Esophagus muscularis mucosa (tissue), 4 donors: Measurements from ENCODE around the gene PACRG. TPM values are rescaled to one million over a fixed set of nuclear protein-coding genes. Genes with fewer than 3 reads are reported as not detected.

ENCODE experiments used
- DNase-seq: peaks from one replicate; pipeline ENCODE4 v3.0.0-alpha.2; 2017; ENCODE audit errors: extremely low spot score
- H3K27ac ChIP-seq, 4 donors: fragments of 200-600 bp; sonication (generic); replicated peaks in 1 of 4; 1 replicate in 3 of 4; 2 replicates in 1 of 4; pipeline ENCODE4 v1.5.1; 2016 to 2019; ENCODE audit warnings: mild to moderate bottlenecking in 1 of 4
- H3K27me3 ChIP-seq, 4 donors: fragments of 200-600 bp; sonication (generic); one replicate each; pipeline versions ENCODE4 v1.5.1 to v1.6.0; 2016 to 2019
- H3K36me3 ChIP-seq, 4 donors: fragments of 200-600 bp; sonication (generic); one replicate each; pipeline ENCODE4 v1.5.1; 2016 to 2019
- H3K4me1 ChIP-seq, 4 donors: fragments of 200-600 bp; sonication (generic); one replicate each; pipeline ENCODE4 v1.5.1; 2016 to 2019
- H3K4me3 ChIP-seq, 4 donors: fragments of 200-600 bp; sonication (generic); 1 replicate in 2 of 4; 2 replicates in 2 of 4; pipeline ENCODE4 v1.5.1; 2016 to 2019; ENCODE audit warnings: mild to moderate bottlenecking in 4 of 4, moderate library complexity in 1 of 4
- H3K9me3 ChIP-seq, 4 donors: fragments of 200-600 bp; sonication (generic); 1 replicate in 3 of 4; 2 replicates in 1 of 4; pipeline ENCODE4 v1.5.1; 2016 to 2019
- CTCF ChIP-seq, 3 experiments: fragments of 200-600 bp in 2 of 3; fragments of 450-650 bp in 1 of 3; sonication (generic) in 2 of 3; IDR thresholded peaks; one replicate each; pipeline ENCODE4 v1.5.1; 2017 to 2019; ENCODE audit warnings: antibody characterized with exemption in 3 of 3, mild to moderate bottlenecking in 2 of 3, moderate library complexity in 1 of 3
- EP300 ChIP-seq: sonication (generic); formaldehyde crosslinking; IDR thresholded peaks from one replicate; pipeline ENCODE4 v1.6.1; 2017; ENCODE audit warnings: antibody characterized with exemption
- POLR2A ChIP-seq: fragments of 450-650 bp; IDR thresholded peaks from one replicate; pipeline ENCODE4 v1.6.1; 2017; ENCODE audit warnings: antibody characterized with exemption, moderate library complexity, mild to moderate bottlenecking, low read depth
- POLR2AphosphoS5 ChIP-seq, 2 donors: sonication (generic); formaldehyde crosslinking; IDR thresholded peaks; one replicate each; pipeline ENCODE4 v1.6.1; 2017; ENCODE audit warnings: antibody characterized with exemption in 2 of 2
- WGBS: methylation state at CpG from one replicate; pipeline ENCODE4 v1.1.5; 2018; 5-methylcytosine and 5-hydroxymethylcytosine counted together
- intact Hi-C: fragments of 100-400 bp; cut with DNase I; formaldehyde crosslinking; loops from one replicate; pipeline ENCODE4 v1.15.1; 2023
- total RNA-seq, 4 donors: library from RNA; depleted of rRNA; stranded (reverse); fragments of >200 nt; gene quantifications; one replicate each; pipeline versions ENCODE4 v1.1.0 to v1.2.1, GENCODE V29; 2016

PACRG gene
- total RNA-seq, 4 donors from 2014 or later: 1.3 to 3.5 (median 1.8) TPM; not detected in 1

GRCh38 chr6:162863821-162864220 is 136.0 kb downstream of the PACRG start:
- Histone ChIP-seq H3K27me3 (no peaks in the 10 kb centered on the region), H3K4me3 (no peak overlapping the region), H3K4me1 (no peaks in the 10 kb centered on the region), H3K27ac (no peak overlapping the region), H3K9me3 (no peaks in the 10 kb centered on the region), H3K36me3 (no peaks in the 10 kb centered on the region)
- no peak for DNase-seq
- 79% methylated on average over 1 of the region's 1 CpG for WGBS
- intact Hi-C loops: no loop called here
- TF ChIP-seq POLR2AphosphoS5 (IDR thresholded peaks at IDR 0.05): no peak
- TF ChIP-seq CTCF (IDR thresholded peaks at IDR 0.05): no peak
- no peak for TF ChIP-seq POLR2A
- TF ChIP-seq EP300: no peak

- Histone ChIP-seq H3K4me3 (no peak overlapping the region), H3K27ac (no peak overlapping the region), H3K36me3 (no peaks in the 10 kb centered on the region), H3K4me1 (no peaks in the 10 kb centered on the region), H3K9me3 (no peaks in the 10 kb centered on the region), H3K27me3 (no peaks in the 10 kb centered on the region)
- WGBS: 58% methylated on average over 5 of the region's 5 CpGs
- intact Hi-C loops: no loop called here
- no peak for TF ChIP-seq CTCF (IDR thresholded peaks at IDR 0.05)
- no peak for TF ChIP-seq POLR2A
- TF ChIP-seq POLR2AphosphoS5 (IDR thresholded peaks at IDR 0.05): no peak
- TF ChIP-seq EP300: no peak
- no peak for DNase-seq
Observed at GRCh38 chr6:162864911-162865310, 137.1 kb downstream of the PACRG start.

- H3K27me3 ChIP-seq: no peaks in the 10 kb centered on the region
Observed at GRCh38 chr6:162866656-162867055, 138.9 kb downstream of the PACRG start.

GRCh38 chr6:162868397-162868796 is 140.6 kb downstream of the PACRG start:
- no peak for DNase-seq
- intact Hi-C loops: no loop called here
- Histone ChIP-seq H3K36me3 (no peaks in the 10 kb centered on the region), H3K4me1 (no peaks in the 10 kb centered on the region), H3K4me3 (no peak overlapping the region), H3K27me3 (no peaks in the 10 kb centered on the region), H3K9me3 (no peaks in the 10 kb centered on the region), H3K27ac (no peak overlapping the region)
- TF ChIP-seq POLR2AphosphoS5 (IDR thresholded peaks at IDR 0.05): no peak
- TF ChIP-seq CTCF (IDR thresholded peaks at IDR 0.05): no peak
- TF ChIP-seq POLR2A: no peak
- no peak for TF ChIP-seq EP300
- WGBS: 88% methylated on average over 12 of the region's 18 CpGs

More at GRCh38 chr6:162866656-162867055, 138.9 kb downstream of the PACRG start:
- TF ChIP-seq POLR2AphosphoS5 (IDR thresholded peaks at IDR 0.05): no peak
- TF ChIP-seq CTCF (IDR thresholded peaks at IDR 0.05): no peak
- TF ChIP-seq POLR2A: no peak
- TF ChIP-seq EP300: no peak
- H3K4me1 ChIP-seq: no peaks in the 10 kb centered on the region
- 53% methylated on average over 1 of the region's 1 CpG for WGBS
- H3K9me3 ChIP-seq: no peaks in the 10 kb centered on the region
- H3K36me3 ChIP-seq: no peaks in the 10 kb centered on the region
- no peak overlapping the region for H3K4me3 ChIP-seq
- no peak overlapping the region for H3K27ac ChIP-seq
- intact Hi-C loops: no loop called here
- no peak for DNase-seq

- Histone ChIP-seq H3K9me3 (no peaks in the 10 kb centered on the region), H3K27ac (no peak overlapping the region), H3K36me3 (no peaks in the 10 kb centered on the region), H3K4me1 (no peaks in the 10 kb centered on the region), H3K4me3 (no peak overlapping the region), H3K27me3 (no peaks in the 10 kb centered on the region)
- WGBS: 72% methylated on average over 1 of the region's 1 CpG
- no peak for DNase-seq
- TF ChIP-seq EP300 (no peak), CTCF (IDR thresholded peaks at IDR 0.05) (no peak), POLR2A (no peak)
- intact Hi-C loops: no loop called here
Observed at GRCh38 chr6:162871966-162872365, 144.2 kb downstream of the PACRG start.
